Thoracic aorta (tissue), 2 donors: ENCODE measurements around the gene GIMAP4. TPM values are rescaled to one million over a fixed set of nuclear protein-coding genes. Genes with fewer than 3 reads are reported as not detected.

Experiments used
- ATAC-seq: fragments of 150-250 bp; one replicate; pipeline ENCODE4 v1.8.0; 2017; ENCODE audit warnings: low read depth; ENCODE audit not compliant: insufficient number of reproducible peaks, low FRiP score
- DNase-seq: peaks from one replicate; pipeline ENCODE4 v3.0.0-alpha.2; 2020; ENCODE audit warnings: low spot score
- H3K27ac ChIP-seq, 2 donors: fragments of 200-600 bp; sonication (generic); 1 replicate in 1 of 2; 2 replicates in 1 of 2; pipeline ENCODE4 v1.5.1; 2016; ENCODE audit warnings: mild to moderate bottlenecking in 2 of 2, moderate library complexity in 2 of 2
- H3K27me3 ChIP-seq: fragments of 200-600 bp; sonication (generic); replicated peaks from 2 replicates; pipeline ENCODE4 v1.6.0; 2016; ENCODE audit warnings: mild to moderate bottlenecking; ENCODE audit not compliant: insufficient read depth
- H3K36me3 ChIP-seq: fragments of 200-600 bp; sonication (generic); one replicate; pipeline ENCODE4 v1.5.1; 2016
- H3K4me1 ChIP-seq, 2 donors: fragments of 200-600 bp; sonication (generic); 1 replicate in 1 of 2; 2 replicates in 1 of 2; pipeline versions ENCODE4 v1.5.1 to v1.6.0; 2016; ENCODE audit warnings: low read depth in 2 of 2, mild to moderate bottlenecking in 1 of 2; ENCODE audit not compliant: control insufficient read depth in 1 of 2
- H3K4me3 ChIP-seq: fragments of 200-600 bp; sonication (generic); 2 replicates; pipeline ENCODE4 v1.5.1; 2016; ENCODE audit warnings: mild to moderate bottlenecking
- H3K9me3 ChIP-seq: fragments of 200-600 bp; sonication (generic); 2 replicates; pipeline ENCODE4 v1.5.1; 2016
- CTCF ChIP-seq: fragments of 200-600 bp; sonication (generic); IDR thresholded peaks from one replicate; pipeline ENCODE4 v1.5.1; 2019; ENCODE audit warnings: antibody characterized with exemption
- total RNA-seq, 2 donors: library from RNA; depleted of rRNA; stranded (reverse); fragments of >200 nt; gene quantifications; one replicate each; pipeline versions ENCODE4 v1.1.0 to v1.2.3, GENCODE V29; 2016

GIMAP4 gene
- total RNA-seq, 2 donors from 2014 or later = 12.3 to 29.3 TPM

GRCh38 chr7:150564006-150564405 lies 3.2 kb upstream of the GIMAP4 start:
- no peak overlapping the region for H3K27ac ChIP-seq
- ATAC-seq (no peak), DNase-seq (no peak)
- TF ChIP-seq CTCF = no peak
- no peaks in the 10 kb centered on the region for H3K9me3 ChIP-seq
- H3K4me3 ChIP-seq = no peak overlapping the region
- no peaks in the 10 kb centered on the region for H3K27me3 ChIP-seq
- H3K36me3 ChIP-seq = no peaks in the 10 kb centered on the region
- no peaks in the 10 kb centered on the region for H3K4me1 ChIP-seq

GRCh38 chr7:150564566-150564965 lies 2.6 kb upstream of the GIMAP4 start:
- no peak for DNase-seq
- H3K4me1 ChIP-seq = no peaks in the 10 kb centered on the region
- H3K36me3 ChIP-seq = no peaks in the 10 kb centered on the region

GRCh38 chr7:150565239-150565638 lies 2.0 kb upstream of the GIMAP4 start:
- no peak for DNase-seq

More at GRCh38 chr7:150564566-150564965, 2.6 kb upstream of the GIMAP4 start:
- no peak for ATAC-seq
- Histone ChIP-seq H3K27me3 (no peaks in the 10 kb centered on the region), H3K27ac (no peak overlapping the region), H3K4me3 (no peak overlapping the region), H3K9me3 (no peaks in the 10 kb centered on the region)
- TF ChIP-seq CTCF = no peak

GRCh38 chr7:150566123-150566522 lies 1.1 kb upstream of the GIMAP4 start:
- no peak overlapping the region for H3K27ac ChIP-seq
- ATAC-seq = no peak
- no peak for TF ChIP-seq CTCF

More at GRCh38 chr7:150565239-150565638, 2.0 kb upstream of the GIMAP4 start:
- Histone ChIP-seq H3K27me3 (no peaks in the 10 kb centered on the region), H3K36me3 (no peaks in the 10 kb centered on the region), H3K4me1 (peaks cover 0 to under 1% of the 10 kb centered on the region in 2 donors), H3K4me3 (no peak overlapping the region), H3K27ac (no peak overlapping the region), H3K9me3 (no peaks in the 10 kb centered on the region)
- TF ChIP-seq CTCF = no peak
- ATAC-seq = no peak

GRCh38 chr7:150566572-150566971 lies 618 bp upstream of the GIMAP4 start:
- Histone ChIP-seq H3K36me3 (no peaks in the 10 kb centered on the region), H3K9me3 (no peaks in the 10 kb centered on the region), H3K4me3 (no peak overlapping the region), H3K27ac (no peak overlapping the region), H3K27me3 (no peaks in the 10 kb centered on the region), H3K4me1 (peaks cover 0 to 4% of the 10 kb centered on the region in 2 donors)
- DNase-seq (no peak), ATAC-seq (no peak)
- no peak for TF ChIP-seq CTCF

More at GRCh38 chr7:150566123-150566522, 1.1 kb upstream of the GIMAP4 start:
- Histone ChIP-seq H3K4me3 (no peak overlapping the region), H3K27me3 (no peaks in the 10 kb centered on the region), H3K9me3 (no peaks in the 10 kb centered on the region), H3K4me1 (peaks cover 0 to 4% of the 10 kb centered on the region in 2 donors), H3K36me3 (no peaks in the 10 kb centered on the region)
- DNase-seq = no peak
